Measurements from ENCODE around the gene SLAMF8.

The SLAMF8 gene

GRCh38 chr1:159849626-159850366 is 23.1 kb downstream of the SLAMF8 start:
- peak; percentile 50 for DNase-seq

- no peak for DNase-seq
Measured at GRCh38 chr1:159851407-159851806, 24.7 kb downstream of the SLAMF8 start.

- DNase-seq, result no peak
Measured at GRCh38 chr1:159853417-159854115, 26.9 kb downstream of the SLAMF8 start.

- no peak for DNase-seq
Measured at GRCh38 chr1:159854116-159854692, 27.5 kb downstream of the SLAMF8 start.

GRCh38 chr1:159854693-159855192 is 28.1 kb downstream of the SLAMF8 start:
- peak; percentile 72 for DNase-seq

- no peak for DNase-seq
Measured at GRCh38 chr1:159855709-159856108, 29.0 kb downstream of the SLAMF8 start.

- DNase-seq, result no peak
Measured at GRCh38 chr1:159856576-159856975, 29.9 kb downstream of the SLAMF8 start.

GRCh38 chr1:159857889-159858288 is 31.2 kb downstream of the SLAMF8 start:
- DNase-seq, result no peak

GRCh38 chr1:159859767-159860322 is 33.2 kb downstream of the SLAMF8 start:
- DNase-seq, result no peak

- peak; percentile 36 for DNase-seq
Measured at GRCh38 chr1:159860456-159860855, 33.8 kb downstream of the SLAMF8 start.

GRCh38 chr1:159861218-159861617 is 34.5 kb downstream of the SLAMF8 start:
- DNase-seq, result no peak

- DNase-seq, result no peak
Measured at GRCh38 chr1:159862031-159862430, 35.4 kb downstream of the SLAMF8 start.

GRCh38 chr1:159862557-159862956 is 35.9 kb downstream of the SLAMF8 start, which contains the start of gene VSIG8:
TSS of gene VSIG8 (minus strand) at chr1:159862657. CDS start at chr1:159862521, 136 bp downstream.
- DNase-seq, result no peak

- DNase-seq, result no peak
Measured at GRCh38 chr1:159864262-159864661, 37.6 kb downstream of the SLAMF8 start.

- no peak for DNase-seq
Measured at GRCh38 chr1:159866066-159866465, 39.4 kb downstream of the SLAMF8 start.

- no peak for DNase-seq
Measured at GRCh38 chr1:159866905-159867663, 40.4 kb downstream of the SLAMF8 start.

- peak; percentile 27 for DNase-seq
Measured at GRCh38 chr1:159867664-159868026, 41.0 kb downstream of the SLAMF8 start.

- no peak for DNase-seq
Measured at GRCh38 chr1:159868766-159869165, 42.1 kb downstream of the SLAMF8 start.

- DNase-seq, result peak; percentile 54
Measured at GRCh38 chr1:159869173-159869572, 42.5 kb downstream of the SLAMF8 start.

- DNase-seq, result no peak
Measured at GRCh38 chr1:159869607-159870006, 42.9 kb downstream of the SLAMF8 start.

GRCh38 chr1:159870704-159871103 is 44.0 kb downstream of the SLAMF8 start:
- no peak for DNase-seq

GRCh38 chr1:159872891-159873290 is 46.2 kb downstream of the SLAMF8 start:
- no peak for DNase-seq
